NOMO-1 treated with dmso at 0.1 percent for 144 hours (cell line): ENCODE data around the gene ZFY.

Experiments
- DNase-seq: peaks from one replicate; lab custom pipeline; 2025; ENCODE audit not compliant: unreplicated experiment; lab: John Stamatoyannopoulos, UW

ZFY gene

DNA sequence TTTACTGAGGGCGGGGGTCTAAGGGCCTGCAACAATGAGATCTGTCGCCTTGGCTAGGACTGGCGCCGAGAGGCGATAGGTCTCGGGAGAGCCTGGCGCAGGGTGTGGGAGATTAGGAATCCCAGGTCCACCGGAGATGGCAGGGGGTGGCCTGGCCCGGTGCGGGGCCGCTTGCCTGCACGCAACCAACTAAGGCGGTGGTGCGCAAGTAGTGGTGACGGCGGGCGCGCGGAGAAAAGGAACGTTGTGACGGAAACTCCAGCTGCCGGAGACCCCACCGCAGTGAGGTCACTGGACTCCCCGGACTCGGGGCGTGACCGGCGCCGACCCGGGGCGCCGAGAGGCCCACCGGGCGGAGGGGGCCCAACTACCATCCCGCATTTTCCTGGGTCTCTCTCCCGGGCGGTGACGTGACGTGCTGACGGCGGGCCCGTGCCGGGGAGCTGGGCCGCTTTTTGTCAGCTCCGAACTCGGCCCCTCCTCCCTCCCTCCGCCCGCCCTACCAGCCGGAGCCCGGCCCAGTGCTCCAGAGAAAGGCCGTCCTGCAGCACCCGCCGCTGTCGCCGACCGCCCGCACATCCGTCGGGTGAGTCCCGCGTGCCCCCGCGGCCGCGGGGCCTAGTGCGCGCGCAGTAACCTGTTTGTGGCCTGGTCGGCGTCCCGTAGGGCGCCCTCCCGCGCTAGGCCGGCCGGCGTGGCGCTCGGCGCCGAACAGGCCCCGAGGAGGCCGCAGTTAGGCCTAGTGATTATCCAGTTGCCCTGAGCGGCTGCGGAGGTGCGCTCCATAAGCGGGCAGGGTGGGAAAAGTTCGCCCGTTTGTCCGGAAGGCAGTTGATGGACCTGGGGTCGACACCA, at the start of gene ZFY:
ZFY (plus strand) TSS at position 521 of the 855 bp plus-strand sequence. CDS start 18,556 bp downstream, outside the sequence.
- no peak for DNase-seq

DNA sequence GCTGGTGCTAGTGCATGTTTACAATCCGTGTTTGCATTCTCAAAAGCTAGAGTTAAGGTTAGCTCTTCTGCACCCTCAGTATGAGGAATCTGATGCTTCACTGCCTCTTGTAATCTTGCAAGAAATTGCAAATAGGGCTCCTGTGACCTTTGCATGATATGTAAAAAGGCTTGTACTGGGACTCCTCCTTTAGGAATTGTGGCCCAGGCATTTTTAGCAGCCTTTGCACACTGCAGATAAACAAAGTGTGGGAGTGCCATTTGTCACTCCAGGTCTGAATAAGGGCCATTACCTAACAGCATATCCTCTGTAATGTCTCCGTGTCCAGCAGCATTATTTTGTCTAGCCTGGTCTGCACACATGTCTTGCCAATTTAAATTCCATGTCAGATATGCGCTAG, 49.3 kb upstream of the ZFY start:
- no peak for DNase-seq

DNA sequence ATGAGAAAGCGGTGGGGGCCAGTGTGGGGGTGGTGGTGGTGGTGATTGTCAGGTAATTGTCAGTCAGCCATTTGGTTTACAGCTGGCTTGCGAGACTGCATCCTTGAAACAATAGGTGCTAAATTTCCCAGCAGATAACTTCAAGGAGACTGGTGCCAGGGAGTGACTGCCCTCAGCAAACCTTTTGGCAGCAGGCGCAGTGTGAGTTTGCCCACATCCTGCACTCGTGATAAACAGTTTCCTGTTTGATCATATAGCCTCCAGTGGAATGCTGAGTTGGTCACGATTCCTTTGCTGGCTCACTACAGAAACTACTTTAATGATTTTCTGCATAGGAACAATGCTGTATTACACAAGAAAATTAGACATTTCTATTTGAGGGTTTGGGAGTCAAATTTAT, 47.8 kb upstream of the ZFY start:
- no peak for DNase-seq

DNA sequence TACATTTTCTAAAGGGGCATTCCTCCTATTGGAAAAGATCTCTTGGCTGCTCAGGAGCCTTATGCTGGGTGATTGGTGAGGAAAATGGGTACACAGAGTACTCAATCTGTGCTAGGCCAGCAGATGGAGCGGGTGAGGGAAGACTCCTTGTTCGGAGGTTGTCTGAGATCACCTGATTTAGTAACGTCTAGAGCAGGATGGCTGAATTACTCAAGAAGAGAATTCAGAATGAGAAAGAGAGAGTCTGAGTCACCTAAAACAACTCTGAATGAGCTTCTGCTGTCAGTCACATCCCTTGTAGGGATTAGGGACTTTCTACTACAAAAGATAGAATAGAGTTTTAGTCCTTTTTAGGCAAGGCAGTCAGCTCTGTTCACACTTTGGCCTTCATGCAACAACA, 47.2 kb upstream of the ZFY start:
- DNase-seq, result no peak

DNA sequence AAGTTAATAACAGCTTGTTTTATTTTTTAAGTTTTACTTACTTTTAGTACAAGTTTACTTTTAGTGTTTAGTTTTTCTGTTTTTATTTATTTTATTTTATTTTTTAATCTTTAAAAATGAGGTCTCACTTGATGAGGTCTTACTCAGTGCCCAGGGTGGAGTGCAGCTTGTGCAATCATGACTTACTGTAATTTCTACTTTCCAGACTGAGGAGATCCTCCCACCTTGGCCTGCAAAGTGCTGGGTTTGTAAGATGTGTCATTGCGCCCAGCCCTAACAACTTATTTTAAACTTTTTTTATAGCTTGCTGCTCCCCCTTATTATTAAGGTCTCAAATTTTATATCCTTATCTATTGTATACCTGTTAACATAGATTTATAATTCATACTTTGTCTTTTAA, 41.7 kb upstream of the ZFY start:
- DNase-seq, result no peak

DNA sequence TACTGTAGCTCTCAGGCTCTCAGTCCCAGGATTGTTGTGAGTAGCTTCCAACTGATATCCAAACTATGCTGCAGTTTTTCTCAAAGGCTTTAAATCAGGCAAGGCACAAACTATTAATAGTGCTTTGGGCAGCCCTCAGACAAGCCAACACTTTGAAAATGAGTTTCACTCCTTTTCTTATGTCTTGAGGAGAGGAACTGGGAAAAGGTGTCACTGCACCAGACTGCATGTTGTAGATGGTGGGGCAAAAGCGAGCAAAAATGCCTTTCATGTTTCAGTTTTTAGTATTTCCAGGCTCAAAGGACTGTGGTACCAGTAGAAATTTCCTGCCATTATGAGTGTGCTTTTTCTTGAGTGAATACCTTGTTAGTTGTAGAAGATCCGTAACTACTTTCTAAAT, 39.1 kb upstream of the ZFY start:
- no peak for DNase-seq

DNA sequence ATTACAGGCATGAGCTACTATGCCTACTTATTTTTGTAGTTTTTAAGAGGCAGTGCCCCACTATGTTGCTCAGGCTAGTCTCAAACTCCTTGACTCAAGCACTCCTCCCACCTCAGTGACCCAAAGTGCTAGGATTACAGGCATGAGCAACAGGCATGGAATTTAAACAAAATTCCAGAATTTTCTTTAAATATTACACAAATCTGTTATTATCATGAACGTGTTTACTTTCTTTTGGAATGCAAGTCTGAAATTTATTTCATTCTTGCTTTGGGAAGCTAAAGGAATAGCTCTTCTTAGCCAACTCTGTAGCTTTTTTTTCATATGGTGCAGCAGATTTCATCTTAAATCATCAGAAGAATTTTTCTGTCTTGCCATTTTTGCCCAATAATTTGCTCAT, 27.8 kb upstream of the ZFY start:
- DNase-seq, result no peak

DNA sequence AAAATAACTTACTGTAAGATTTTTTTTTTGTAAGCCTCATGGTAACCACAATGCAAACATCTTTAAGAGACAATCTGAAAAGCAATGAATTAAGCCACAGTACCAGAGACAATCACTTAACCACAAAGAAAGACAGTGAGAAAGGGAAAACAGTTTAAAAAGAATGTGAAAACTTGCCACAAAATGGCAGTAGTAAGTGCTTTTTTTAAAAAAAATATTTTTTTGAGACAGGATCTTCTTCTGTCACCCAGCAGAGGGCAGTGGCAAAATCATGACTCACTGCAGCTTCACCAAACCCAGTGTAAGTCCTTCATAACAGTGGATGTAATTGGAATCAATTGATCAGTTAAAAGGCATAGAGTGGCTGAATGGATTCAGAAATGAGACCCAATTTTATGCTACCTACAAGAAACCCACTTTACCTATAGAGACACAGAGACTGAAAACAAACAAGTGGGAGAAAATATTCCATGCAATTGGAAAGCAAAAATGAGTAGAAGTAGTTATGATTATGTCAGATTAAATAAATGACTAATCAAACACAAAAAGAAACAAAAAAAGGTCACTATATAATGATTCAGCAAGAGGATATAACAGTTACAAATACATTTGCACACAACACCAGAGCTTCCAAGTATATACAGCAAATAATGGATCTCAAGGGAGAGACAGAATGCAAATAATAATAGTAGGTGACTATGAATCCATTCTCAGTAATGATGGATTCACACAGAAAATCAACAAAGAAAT, 21.9 kb upstream of the ZFY start:
- DNase-seq, result no peak

DNA sequence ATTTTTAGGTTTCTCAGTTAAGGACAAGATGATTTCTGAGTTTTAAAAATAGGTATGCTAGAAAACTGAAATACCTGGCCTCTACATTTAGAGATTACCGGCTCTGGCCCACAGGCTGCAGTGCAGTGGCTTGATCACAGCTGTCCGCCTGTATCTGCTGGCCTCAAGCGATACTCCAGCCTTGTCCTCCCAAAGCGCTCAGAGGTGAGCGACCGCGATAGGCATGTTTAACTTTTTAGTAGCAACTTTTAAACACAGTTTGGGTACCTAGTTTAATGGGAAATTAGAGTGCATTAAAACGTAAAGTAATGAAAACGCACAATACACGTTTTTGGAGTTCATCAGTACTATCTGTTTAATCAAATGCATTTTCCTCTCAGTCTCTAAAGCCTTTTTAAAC, 1.1 kb upstream of the ZFY start:
- DNase-seq, result no peak

DNA sequence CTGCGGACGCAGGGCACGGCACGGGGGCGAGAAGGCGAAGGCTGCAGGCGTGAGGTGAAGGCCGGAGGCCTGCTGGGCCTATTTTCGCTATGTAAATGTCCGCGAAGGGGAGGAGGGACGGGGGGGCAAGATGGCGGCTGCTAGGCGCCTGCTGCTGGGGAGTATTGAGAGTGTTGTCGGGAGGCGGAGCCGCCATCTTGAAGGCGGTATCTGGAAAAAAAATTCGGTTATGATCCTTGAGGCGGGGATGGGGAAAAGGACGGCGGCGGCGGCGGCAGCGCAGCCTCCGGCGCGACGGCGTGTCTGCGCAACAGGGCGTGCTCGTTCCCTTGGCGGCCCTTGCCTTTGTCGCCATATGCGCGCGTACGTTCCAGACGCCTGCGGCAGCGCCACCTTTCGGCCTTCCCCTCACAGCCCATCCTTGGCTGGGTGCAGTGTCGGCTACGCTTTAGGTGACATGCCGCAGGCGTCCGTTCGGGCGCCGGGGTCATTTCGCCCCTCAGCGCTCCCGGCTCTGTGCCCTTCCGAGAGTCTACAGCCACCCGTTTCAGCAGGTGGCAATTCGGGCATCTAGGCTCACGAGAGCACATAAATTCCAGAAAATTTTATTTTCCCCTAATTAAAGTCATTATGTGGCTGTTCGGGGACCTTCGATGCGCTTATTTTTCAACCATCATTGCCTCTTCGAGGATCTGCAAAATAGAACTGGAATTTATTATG, 695 bp downstream of the ZFY start:
- DNase-seq, result no peak

DNA sequence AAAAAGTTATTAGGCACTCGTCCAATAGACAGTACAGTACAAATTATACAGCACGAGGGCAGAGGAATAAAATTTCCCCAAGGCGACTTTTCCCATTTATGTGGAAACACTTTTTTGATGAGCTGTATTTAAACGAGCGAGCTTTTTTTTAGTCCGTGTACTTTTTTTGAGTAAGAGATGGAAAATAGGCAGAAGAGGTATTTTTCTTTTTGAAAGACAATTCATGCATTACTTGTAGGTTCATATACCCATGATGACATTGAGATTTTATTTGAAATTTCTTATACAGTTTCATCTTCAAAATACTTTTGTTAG, 1.2 kb downstream of the ZFY start:
- DNase-seq, result no peak

DNA sequence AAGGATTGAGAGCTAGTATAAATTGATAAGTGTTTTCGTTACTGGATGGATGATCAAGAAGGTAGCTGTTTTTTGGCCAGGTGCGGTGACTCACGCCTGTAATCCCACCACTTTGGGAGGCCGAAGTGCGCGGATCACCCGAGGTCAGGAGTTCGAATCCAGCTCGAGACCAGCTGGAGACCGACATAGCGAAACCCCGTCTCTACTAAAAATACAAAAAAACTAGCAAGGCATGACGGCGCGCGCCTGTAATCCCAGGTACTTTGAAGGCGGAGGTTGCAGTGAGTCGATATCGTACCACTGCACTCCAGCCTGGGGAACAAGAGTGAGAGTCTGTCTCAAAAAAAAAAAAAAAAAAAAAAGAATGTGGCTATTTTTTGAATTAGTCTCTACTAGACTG, 2.0 kb downstream of the ZFY start:
- DNase-seq, result no peak

DNA sequence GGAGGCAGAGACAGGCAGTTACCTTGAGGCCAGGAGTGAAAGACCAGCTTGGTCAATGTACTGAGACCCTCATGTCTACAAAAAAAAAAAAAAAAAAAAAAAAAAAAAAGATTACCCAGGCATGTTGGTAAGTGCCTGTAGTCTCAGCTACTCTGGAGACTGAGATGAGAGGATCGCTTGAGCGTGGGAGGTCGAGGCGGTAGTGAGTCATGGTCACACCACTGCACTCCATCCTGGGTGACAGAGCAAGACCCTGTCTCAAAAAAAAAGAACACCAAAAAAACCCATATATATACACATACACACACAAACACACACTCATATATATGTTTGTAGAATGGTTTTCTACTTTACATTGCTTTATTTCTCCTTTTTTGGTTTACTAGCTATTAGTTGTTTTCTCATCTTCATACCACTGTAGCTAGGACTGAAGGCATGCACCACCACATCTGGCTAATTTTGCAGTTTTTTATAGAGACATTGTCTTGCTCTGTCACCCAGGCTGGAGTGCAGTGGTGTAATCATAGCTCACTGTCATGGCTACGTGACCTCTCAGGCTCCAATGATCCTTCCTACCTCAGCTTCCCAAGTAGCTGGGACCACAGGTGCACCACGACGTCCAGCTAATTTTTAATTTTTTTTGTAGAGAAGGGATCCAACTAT, 14.5 kb downstream of the ZFY start:
- no peak for DNase-seq

DNA sequence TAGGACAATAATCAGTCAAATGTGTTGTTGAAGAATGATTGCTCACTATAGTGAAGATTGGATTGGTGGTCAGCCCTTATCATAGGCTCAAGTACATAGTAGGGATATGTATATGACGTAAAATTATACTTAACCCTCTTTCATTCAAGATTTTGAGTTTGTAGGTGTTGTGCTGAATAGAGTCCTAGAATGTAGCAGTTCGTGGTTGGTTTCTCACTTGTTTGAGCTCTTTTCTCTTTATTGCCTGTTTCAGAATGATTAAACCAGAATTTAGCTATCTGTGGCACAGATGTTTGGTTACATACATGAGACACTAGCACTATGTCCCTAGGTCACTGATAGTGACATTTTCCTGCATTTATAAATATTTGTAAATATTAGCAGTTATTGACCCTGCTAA, 15.5 kb downstream of the ZFY start:
- no peak for DNase-seq

DNA sequence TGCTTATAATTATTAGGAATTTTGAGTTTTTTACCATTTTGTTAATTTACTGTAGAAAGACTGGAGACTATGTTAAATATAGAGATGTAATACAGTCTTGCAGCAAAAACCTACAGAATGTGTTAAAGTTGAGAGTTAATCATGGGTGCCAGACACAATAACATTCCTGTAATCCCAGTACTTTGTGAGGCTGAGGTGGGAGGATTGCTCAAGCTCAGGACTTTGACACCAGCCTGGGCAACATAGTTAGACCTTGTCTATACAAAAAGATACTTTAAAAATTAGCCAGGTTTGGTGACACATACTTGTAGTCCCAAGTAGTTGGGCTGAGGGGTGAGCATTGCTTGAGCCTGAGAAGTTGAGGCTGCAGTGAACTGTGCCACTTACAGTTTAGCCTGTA, 17.7 kb downstream of the ZFY start:
- no peak for DNase-seq

DNA sequence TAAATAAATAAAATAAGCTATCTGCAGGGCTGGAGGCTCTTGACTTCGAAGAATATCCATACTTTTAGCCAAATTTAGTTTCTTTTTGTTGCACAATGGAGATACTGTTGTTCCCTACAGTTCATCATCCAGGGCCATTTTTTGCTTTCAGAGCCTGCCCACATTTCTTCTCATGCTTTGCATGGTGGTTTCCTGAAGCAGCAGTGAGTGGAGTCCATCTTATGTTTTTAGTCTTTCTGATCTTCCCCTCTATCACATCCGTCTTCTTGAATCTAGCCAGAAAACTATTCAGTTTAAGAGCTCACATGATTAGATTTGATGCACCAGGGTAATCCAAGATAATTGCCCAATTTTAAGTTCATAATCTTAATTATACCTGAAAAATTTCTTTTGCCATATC, 19.6 kb downstream of the ZFY start:
- no peak for DNase-seq

DNA sequence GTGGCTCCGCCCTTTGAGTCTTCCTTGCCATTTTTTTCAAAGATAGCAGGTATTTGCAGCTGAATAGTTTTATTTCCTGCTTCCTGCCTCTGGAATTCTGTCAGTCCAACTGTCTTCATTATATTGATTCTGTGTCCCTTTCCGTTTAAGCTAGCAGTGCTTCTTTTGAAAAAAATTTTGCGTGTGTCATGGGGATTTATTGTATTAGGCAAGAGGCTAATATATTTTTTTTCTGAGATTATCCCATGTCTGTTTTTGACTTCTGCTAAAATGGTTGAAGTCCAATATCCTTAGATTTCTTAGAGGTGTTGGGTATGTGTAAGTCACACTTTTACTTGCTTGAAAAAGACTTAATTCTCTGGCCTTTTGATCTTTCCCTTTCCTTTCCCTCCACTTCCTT, 20.4 kb downstream of the ZFY start:
- no peak for DNase-seq

DNA sequence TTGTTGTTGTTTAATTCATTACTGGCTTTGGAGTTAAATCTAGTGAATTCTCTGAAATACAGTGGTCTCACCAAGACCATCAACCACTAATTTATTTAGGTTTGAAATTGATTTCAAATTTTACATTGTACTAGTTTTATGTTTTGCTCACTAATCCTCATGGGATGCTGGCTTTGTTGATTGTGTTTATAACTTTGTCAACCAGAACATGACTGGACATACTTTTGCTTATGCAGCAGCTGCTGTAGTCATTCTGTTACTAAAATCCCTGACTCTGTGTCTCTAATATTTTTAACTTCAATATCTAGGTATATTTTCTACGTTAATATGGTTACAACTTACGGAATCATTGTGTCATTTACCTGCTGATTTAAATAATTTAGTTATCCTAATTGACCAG, 26.9 kb downstream of the ZFY start:
- no peak for DNase-seq

DNA sequence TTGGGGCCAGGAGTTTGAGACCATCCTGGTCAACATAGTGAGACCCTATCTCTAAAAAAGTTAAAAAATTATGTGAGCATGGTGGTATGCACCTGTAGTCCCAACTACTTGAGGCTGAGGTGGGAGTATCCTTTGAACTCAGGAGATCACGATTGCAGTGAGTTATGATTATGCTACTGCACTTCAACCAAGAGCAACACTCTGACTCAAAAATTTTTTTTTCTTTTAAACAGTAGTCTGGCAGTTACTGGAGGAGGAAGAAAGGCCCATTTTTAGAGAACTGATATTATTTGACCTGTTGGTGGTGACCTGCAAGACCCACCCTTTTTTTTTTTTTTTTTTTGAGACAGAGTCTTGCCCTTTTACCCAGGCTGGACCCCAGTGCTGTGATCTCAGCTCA, 29.6 kb downstream of the ZFY start:
- no peak for DNase-seq

DNA sequence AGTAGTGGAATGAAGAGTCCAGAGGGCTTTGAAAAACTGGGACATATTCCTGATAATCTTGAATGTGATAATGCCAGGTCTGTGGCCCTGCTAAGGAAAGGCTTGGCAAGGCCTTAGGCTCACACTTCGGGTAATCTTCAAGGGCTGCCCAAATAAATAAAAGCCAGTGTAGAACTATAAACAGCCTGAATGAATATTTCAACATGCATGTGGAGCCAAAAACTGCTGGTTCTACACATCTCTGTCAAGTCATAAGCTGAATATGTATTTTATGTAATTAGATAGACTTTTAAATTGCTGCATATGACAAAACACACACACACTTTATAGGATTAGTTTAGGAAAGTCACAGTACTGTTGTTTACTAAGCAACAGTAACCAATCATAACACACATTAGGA, 30.4 kb downstream of the ZFY start:
- no peak for DNase-seq

DNA sequence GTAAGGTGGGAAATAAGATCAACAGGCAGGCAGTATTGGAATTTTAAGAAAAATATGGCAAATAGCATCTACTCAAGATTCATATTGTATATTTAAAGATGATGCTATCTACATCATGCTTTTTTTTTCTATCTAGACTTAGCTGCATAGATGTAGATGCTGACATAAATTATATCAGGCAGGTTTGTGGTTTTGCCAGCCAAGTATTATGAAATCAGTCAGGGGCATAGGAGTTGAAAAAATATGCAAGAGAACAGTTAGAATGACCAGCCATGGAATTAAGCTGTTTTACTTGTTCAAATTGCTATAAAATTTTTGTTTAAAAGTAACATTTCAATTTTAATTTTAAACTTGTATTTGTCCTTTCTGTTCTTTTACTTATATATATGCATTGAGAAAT, 34.4 kb downstream of the ZFY start:
- no peak for DNase-seq

DNA sequence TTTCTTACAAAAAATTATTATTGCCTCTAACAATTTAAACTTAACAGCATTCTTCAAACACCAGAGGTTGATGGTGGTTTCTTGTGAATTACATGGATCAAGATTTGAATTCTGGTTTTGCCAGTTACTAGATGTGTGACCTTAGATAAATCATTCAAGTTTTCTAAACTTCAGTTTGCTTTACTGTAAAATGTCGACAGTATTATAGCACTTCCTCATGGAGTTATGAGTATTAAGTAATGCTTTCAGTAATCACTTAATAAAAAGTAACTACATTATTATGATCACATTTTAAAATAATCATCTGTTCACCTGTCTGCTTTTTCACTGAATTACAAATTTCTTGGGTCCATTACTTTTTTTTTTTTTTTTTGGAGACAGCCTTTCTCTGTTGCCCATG, 37.5 kb downstream of the ZFY start:
- DNase-seq, result no peak
